B cell (primary cell): ENCODE results near the gene EIF4E2.

ENCODE experiments used
- EZH2 ChIP-seq: IDR thresholded peaks from 2 replicates; pipeline ENCODE4 v1.6.1; 2012; ENCODE audit warnings: borderline replicate concordance, low read depth, mild to moderate bottlenecking, moderate library complexity, low read length; ENCODE audit not compliant: insufficient read depth, poor library complexity, severe bottlenecking
- TF ChIP-seq, protein P1 (sequence below): fragments of 200-600 bp; IDR thresholded peaks from one replicate; pipeline ENCODE4 v1.8.0; 2022; ENCODE audit warnings: antibody characterized with exemption, mild to moderate bottlenecking

DNA sequence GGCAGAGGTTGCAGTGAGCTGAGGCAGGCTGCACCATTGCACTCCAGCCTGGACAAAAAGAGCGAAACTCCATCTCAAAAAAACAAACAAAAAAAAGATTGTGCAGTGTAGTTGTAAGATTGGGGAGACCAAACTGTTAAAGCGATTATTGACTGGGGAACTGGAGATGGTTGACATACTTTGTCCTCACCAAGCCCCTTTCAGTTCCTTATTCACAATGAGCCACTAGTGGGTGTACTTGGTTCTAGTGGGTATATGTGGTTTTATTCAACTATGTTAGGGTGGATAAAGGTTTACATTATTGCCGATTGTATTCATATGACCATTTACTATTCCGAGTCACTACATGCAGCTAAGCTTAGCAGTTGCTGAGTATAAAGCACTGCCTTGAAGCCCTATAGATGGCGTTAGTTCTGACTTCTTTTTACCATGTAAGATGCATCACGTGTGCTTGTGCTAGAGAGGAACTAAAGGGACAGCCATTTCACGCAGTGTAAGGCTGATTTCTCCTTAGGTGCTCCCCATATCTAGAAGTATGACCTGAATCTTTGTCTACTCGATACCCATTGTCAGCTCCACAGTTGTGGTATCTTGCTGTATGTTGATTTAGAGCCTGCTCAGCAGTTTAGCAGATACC lies 12.1 kb downstream of the EIF4E2 start:
- TF ChIP-seq, protein P1, sequence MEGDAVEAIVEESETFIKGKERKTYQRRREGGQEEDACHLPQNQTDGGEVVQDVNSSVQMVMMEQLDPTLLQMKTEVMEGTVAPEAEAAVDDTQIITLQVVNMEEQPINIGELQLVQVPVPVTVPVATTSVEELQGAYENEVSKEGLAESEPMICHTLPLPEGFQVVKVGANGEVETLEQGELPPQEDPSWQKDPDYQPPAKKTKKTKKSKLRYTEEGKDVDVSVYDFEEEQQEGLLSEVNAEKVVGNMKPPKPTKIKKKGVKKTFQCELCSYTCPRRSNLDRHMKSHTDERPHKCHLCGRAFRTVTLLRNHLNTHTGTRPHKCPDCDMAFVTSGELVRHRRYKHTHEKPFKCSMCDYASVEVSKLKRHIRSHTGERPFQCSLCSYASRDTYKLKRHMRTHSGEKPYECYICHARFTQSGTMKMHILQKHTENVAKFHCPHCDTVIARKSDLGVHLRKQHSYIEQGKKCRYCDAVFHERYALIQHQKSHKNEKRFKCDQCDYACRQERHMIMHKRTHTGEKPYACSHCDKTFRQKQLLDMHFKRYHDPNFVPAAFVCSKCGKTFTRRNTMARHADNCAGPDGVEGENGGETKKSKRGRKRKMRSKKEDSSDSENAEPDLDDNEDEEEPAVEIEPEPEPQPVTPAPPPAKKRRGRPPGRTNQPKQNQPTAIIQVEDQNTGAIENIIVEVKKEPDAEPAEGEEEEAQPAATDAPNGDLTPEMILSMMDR = no peak
- no peak for TF ChIP-seq EZH2
